ENCODE measurements around the gene GALNT17. TPM values are rescaled to one million over a fixed set of nuclear protein-coding genes. Genes with fewer than 3 reads are reported as not detected.

The GALNT17 gene
- total RNA-seq, 1 experiment from 2014 or later: not detected

DNA sequence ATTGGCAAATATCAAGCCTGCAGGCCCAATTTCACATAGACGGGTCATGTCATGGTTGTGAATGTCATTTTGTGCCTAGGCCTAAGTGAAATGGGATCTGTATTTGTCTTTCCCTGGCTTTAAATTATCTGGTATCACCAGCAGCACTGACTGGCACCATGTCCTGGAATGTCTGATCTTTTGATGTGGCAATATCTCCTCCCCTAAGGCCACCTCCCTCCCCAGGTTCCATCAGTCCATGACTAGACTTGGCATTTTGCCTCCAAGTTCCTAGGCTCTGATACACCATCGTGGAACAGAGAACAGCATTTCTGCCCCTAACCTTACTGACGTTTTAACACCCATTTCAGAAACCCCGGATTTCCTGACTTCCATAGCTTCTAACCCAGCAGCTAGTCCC lies 513.9 kb downstream of the GALNT17 start:
- Histone ChIP-seq H3K9me3 (ENCODE audit: insufficient read depth, low read depth) (no peaks in the 10 kb centered on the region), H3K36me3 (ENCODE audit: low read depth) (no peaks in the 10 kb centered on the region), H2AFZ (no peak overlapping the region), H3K27me3 (ENCODE audit: insufficient read depth, low read depth) (no peaks in the 10 kb centered on the region), H3K27ac (no peak overlapping the region), H3K79me2 (ENCODE audit: low read depth) (no peaks in the 10 kb centered on the region), H3K9me2 (ENCODE audit: insufficient read depth) (no peaks in the 10 kb centered on the region), H4K20me1 (ENCODE audit: insufficient read depth) (no peaks in the 10 kb centered on the region), H3K4me2 (no peak overlapping the region), H3K4me1 (replicated peaks; ENCODE audit: insufficient read depth) (no peaks in the 10 kb centered on the region), H3K4me3 (no peak overlapping the region), H3F3A (ENCODE audit: insufficient read depth, low read depth) (no peaks in the 10 kb centered on the region)
- BruUV-seq (replicated peaks): no TSS peak
- CTCF ChIA-PET: no interaction called here
- intact Hi-C loops (cut with micrococcal nuclease; ENCODE audit: unreplicated experiment): no loop called here
- TF ChIP-seq, protein P1, sequence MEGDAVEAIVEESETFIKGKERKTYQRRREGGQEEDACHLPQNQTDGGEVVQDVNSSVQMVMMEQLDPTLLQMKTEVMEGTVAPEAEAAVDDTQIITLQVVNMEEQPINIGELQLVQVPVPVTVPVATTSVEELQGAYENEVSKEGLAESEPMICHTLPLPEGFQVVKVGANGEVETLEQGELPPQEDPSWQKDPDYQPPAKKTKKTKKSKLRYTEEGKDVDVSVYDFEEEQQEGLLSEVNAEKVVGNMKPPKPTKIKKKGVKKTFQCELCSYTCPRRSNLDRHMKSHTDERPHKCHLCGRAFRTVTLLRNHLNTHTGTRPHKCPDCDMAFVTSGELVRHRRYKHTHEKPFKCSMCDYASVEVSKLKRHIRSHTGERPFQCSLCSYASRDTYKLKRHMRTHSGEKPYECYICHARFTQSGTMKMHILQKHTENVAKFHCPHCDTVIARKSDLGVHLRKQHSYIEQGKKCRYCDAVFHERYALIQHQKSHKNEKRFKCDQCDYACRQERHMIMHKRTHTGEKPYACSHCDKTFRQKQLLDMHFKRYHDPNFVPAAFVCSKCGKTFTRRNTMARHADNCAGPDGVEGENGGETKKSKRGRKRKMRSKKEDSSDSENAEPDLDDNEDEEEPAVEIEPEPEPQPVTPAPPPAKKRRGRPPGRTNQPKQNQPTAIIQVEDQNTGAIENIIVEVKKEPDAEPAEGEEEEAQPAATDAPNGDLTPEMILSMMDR (conservative IDR thresholded peaks at IDR 0.05): no peak
- TF ChIP-seq EZH2 (IDR thresholded peaks at IDR 0.05; ENCODE audit: low read depth): no peak
- POLR2A ChIA-PET (ENCODE audit: unreplicated experiment): no interaction called here
- DNase-seq: no peak

DNA sequence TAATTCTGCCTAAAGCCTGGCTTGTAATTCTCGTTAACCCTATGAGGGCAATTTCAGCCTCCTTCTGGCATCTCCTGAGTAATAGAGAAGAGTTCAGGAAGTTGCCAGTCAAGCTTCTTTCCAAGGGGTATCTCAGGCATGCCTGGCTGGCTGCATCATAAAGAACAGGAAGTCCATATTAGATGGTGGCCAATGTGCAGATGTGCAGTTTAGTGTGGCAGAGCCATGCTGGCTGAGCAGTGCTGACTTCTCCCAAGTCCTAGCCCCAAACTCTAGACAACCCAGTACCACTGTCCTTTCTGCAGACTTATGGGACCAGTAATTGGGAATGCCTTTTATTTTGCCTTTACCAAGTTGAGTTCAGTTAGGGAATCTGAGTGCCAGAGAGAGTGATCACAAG lies 517.9 kb downstream of the GALNT17 start:
- Histone ChIP-seq H3K9me2 (ENCODE audit: insufficient read depth) (no peaks in the 10 kb centered on the region), H3K4me3 (no peak overlapping the region), H4K20me1 (ENCODE audit: insufficient read depth) (no peaks in the 10 kb centered on the region), H2AFZ (no peak overlapping the region), H3K4me1 (replicated peaks; ENCODE audit: insufficient read depth) (no peaks in the 10 kb centered on the region), H3K36me3 (ENCODE audit: low read depth) (no peaks in the 10 kb centered on the region), H3K27me3 (ENCODE audit: insufficient read depth, low read depth) (peaks cover 6% of the 10 kb centered on the region; the same call in 1 of the 2 replicates), H3K9me3 (ENCODE audit: insufficient read depth, low read depth) (no peaks in the 10 kb centered on the region), H3K4me2 (no peak overlapping the region), H3K79me2 (ENCODE audit: low read depth) (no peaks in the 10 kb centered on the region), H3K27ac (no peak overlapping the region), H3F3A (ENCODE audit: insufficient read depth, low read depth) (no peaks in the 10 kb centered on the region)
- POLR2A ChIA-PET (ENCODE audit: unreplicated experiment): no interaction called here
- CTCF ChIA-PET: no interaction called here
- DNase-seq: no peak
- TF ChIP-seq, protein P1 (conservative IDR thresholded peaks at IDR 0.05): no peak
- no peak for TF ChIP-seq EZH2 (IDR thresholded peaks at IDR 0.05; ENCODE audit: low read depth)
- no TSS peak for BruUV-seq (replicated peaks)
- intact Hi-C loops (cut with micrococcal nuclease; ENCODE audit: unreplicated experiment): no loop called here

DNA sequence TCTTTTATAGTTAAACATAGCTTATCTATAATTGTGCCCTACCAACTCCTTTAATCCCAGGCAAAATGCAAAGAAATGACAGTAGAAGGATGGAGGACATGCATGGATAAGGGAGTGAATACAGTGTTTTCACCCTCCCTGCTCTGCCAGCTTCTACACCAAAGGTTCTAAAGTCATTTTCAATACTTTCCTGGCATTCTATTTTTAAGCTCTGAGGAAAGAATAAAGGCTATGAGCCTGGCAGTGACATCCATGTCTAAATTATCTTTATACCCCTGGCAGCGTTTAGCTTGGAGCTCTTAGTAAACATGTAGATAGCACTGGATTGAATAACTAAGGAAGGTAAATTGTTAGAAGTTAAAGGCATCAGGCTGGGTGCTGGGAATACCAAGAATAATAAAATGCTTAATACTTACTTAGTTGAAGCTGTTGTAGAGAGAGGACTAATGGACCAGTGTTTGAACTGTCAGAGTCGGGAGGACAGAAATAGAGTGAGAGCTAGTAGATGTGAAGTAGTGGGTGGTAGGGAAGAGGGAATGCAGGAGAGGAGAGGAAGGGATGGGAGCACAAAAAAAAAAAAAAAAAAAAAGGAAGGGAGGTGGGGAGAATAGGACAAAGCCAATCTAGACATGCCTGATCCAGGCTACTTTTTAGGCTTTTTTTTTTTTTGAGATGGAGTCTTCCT lies 518.9 kb downstream of the GALNT17 start:
- ChIA-PET CTCF (no interaction called here), POLR2A (ENCODE audit: unreplicated experiment) (interaction anchor here (0.6 kb wide), 1 partner anchor 10 kb away, joined by 6 read pairs; no protein-coding TSS in a partner anchor)
- Histone ChIP-seq H2AFZ (no peak overlapping the region), H3K4me3 (no peak overlapping the region), H4K20me1 (ENCODE audit: insufficient read depth) (no peaks in the 10 kb centered on the region), H3K79me2 (ENCODE audit: low read depth) (no peaks in the 10 kb centered on the region), H3K4me2 (no peak overlapping the region), H3K36me3 (ENCODE audit: low read depth) (no peaks in the 10 kb centered on the region), H3K9me3 (ENCODE audit: insufficient read depth, low read depth) (no peaks in the 10 kb centered on the region), H3K9me2 (ENCODE audit: insufficient read depth) (no peaks in the 10 kb centered on the region), H3K4me1 (replicated peaks; ENCODE audit: insufficient read depth) (no peaks in the 10 kb centered on the region), H3K27me3 (ENCODE audit: insufficient read depth, low read depth) (peaks cover 6% of the 10 kb centered on the region; the same call in 1 of the 2 replicates), H3K27ac (no peak overlapping the region), H3F3A (ENCODE audit: insufficient read depth, low read depth) (no peaks in the 10 kb centered on the region)
- no peak for TF ChIP-seq EZH2 (IDR thresholded peaks at IDR 0.05; ENCODE audit: low read depth)
- TF ChIP-seq, protein P1 (conservative IDR thresholded peaks at IDR 0.05): no peak
- intact Hi-C loops (cut with micrococcal nuclease; ENCODE audit: unreplicated experiment): no loop called here
- no TSS peak for BruUV-seq (replicated peaks)
- DNase-seq: no peak
